ENCODE measurements around the gene VIPR1.

VIPR1 gene

GRCh38 chr3:42493798-42494151 is 8.7 kb upstream of the VIPR1 start:
- no peak for DNase-seq

- DNase-seq: no peak
These were observed 7.0 kb upstream of the VIPR1 start for GRCh38 chr3:42495393-42495792.

DNA sequence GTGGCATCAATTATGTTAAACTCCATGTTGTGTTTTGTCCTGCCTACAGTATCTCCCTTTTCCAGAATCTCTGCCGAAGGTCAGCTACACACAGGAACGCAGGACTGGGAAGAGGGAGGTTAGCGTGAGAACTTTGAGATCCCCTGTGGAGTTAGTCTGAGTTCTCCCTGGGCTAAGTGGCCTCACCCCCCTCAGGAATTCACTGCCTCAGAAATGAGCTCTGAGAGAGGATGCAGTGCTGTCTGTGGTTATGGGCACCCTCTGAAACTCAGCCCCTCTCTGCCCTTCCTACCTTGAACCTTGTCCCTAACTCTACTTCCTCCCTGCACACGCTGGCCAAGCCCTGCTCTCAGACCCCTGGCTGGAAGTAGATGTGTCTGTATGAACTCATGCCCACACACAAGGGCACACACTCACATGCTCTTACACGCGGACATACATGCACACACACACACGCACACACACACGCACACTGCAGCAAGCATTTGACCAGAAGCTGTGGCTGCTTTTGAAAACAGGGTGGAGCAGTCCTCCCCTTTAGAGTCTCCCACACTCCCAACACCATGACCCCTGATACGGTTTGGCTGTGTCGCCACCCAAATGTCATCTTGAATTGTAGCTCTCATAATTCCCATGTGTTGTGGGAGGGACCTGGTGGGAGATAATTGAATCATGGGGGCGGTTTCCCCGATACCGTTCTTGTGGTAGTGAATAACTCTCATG is 5.3 kb upstream of the VIPR1 start:
- no peak for DNase-seq

GRCh38 chr3:42498034-42498433 is 4.4 kb upstream of the VIPR1 start:
- DNase-seq: no peak

GRCh38 chr3:42498791-42499477 is 3.5 kb upstream of the VIPR1 start:
- no peak for DNase-seq

GRCh38 chr3:42499478-42499871 is 3.0 kb upstream of the VIPR1 start:
- no peak for DNase-seq

DNA sequence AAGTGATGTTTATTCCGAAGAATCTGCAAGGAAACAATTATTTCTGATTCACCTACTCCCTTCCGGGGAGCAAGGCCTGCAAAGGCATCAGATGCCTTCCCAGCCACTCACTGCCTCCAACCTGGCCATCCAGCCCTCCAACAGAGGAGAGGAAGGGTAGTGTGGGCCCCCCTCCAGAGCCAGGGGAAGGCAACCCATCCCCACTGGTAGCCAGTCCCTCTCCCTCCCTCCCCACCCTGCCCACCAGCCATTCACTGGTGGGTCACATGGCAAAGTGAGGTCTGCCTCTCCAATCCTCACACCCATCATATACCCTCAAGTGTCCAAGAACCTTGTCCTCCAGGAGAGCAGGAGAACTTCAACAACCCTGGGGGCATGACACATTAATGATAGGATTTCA is 2.4 kb upstream of the VIPR1 start:
- no peak for DNase-seq

DNA sequence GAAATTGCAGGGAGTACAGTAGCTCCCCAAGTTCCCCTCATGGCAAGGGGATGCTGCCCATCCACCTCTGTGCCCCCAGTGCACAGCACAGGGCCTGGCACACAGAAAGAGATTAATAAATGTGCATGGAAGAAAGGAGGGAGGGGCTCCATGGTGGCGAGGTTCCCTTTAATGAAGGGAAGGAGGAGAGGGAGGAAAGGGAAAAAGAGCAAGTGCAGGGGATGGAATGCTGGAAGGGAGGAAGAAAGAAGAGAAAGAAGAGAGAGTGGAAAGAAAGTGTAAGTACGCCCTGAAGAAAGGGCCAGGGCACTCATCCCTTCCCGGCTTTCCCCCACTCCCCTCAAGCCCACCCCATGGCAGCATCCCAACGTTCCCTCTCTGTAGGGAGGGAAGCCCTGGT is 1.5 kb upstream of the VIPR1 start:
- no peak for DNase-seq

GRCh38 chr3:42501321-42501680 is 1.1 kb upstream of the VIPR1 start:
- peak; percentile 5 for DNase-seq

GRCh38 chr3:42501681-42502428 is 588 bp upstream of the VIPR1 start:
- DNase-seq: peak; percentile 4

GRCh38 chr3:42503251-42503924 is 945 bp downstream of the VIPR1 start:
- no peak for DNase-seq

GRCh38 chr3:42503957-42504333 is 1.5 kb downstream of the VIPR1 start:
- no peak for DNase-seq

DNA sequence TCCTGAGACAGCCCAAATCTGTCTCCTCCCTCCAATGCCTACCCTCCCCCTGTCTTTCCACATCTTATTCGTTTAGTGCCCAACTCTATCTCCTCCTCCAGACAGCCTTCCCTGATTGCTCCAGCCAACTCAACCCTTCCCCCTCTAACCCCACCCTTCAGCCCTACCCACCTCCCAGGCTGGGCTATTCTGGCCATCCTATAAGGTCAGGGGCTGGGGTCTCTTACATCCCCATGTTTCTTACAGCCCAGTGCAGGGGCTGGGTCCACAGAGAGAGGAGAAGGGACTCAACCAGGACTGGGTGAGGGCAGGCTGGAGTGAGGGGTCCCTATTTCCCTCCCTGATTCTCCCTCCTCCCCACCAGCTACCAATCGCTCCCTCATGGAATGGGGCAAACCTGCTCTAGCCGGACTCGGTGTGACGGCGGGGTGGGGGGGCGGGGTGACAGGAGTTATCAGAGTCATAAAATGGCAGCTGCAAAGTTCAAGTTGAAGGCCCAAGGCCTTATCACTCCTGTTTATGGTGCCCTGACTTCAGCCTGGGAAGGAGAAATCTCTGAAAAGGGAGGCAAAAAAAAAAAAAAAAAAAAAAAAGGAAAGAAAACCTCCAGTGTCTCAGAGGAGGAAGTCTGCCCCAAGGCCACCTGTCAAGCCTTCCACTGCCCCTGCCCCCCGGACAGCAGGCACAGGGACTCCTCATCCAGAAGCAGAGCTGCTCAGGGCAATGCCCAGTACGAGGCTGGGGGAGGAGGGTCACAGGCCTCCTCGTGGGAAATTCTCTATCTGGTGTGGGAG is 2.1 kb downstream of the VIPR1 start:
- no peak for DNase-seq

- DNase-seq: no peak
These were observed 2.8 kb downstream of the VIPR1 start for GRCh38 chr3:42505128-42505848.

DNA sequence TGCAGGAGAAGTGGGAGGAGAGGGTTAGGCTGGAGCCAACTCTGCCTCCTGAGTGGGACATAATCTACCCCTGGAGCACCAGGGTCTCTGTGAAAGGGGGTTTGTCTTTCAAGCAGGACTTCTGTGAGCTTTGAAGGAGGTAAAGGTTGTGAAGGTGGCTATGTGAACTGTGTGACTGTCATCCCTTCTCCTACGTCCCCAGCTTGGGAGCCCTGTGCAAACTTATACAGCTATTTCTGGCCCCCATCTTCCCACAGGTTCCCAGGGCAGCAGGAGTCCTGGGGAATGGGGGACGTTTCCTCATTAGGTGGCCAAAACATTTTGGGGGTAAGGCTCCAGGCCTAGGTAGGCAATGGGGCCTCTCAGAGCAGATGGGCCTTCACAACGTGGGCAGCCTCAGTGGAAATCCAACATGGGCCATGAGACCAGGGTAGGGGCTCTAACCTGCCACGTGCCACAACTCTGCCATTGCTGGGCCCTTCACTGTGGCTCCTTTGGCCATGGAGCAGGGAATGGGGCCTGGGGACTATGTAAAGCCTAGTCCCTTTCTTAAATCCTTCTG is 3.5 kb downstream of the VIPR1 start:
- DNase-seq: no peak

GRCh38 chr3:42507252-42507651 is 4.8 kb downstream of the VIPR1 start:
- DNase-seq: no peak

GRCh38 chr3:42507761-42508335 is 5.4 kb downstream of the VIPR1 start:
- DNase-seq: no peak

GRCh38 chr3:42508562-42508961 is 6.1 kb downstream of the VIPR1 start:
- DNase-seq: no peak

GRCh38 chr3:42509111-42509510 is 6.7 kb downstream of the VIPR1 start:
- DNase-seq: no peak

- no peak for DNase-seq
These were observed 7.9 kb downstream of the VIPR1 start for GRCh38 chr3:42510325-42510724.

- no peak for DNase-seq
These were observed 8.8 kb downstream of the VIPR1 start for GRCh38 chr3:42511201-42511600.
